Keratinocyte (primary cell): ENCODE data around the gene NCKAP5. TPM values are rescaled to one million over a fixed set of nuclear protein-coding genes. Genes with fewer than 3 reads are reported as not detected.

Experiments used
- DNase-seq: peaks from one replicate; pipeline ENCODE4 v3.0.0-alpha.2; 2011; ENCODE audit warnings: low read depth, missing footprints, low spot score
- FAIRE-seq: peaks from 2 replicates; lab custom pipeline; 2011; peaks lifted over from hg19 to GRCh38; lab: Jason Lieb, UNC
- H2AFZ ChIP-seq: 2 replicates; pipeline ENCODE4 v1.6.0; 2012; ENCODE audit warnings: low read length, control low read depth, inconsistent platforms; ENCODE audit not compliant: control insufficient read depth
- H3K27ac ChIP-seq: 2 replicates; pipeline ENCODE4 v1.5.1; 2011; ENCODE audit warnings: low read length; ENCODE audit not compliant: control insufficient read depth, insufficient read depth
- H3K27me3 ChIP-seq: 3 replicates; pipeline ENCODE4 v1.6.0; 2011; ENCODE audit warnings: low read length; ENCODE audit not compliant: control insufficient read depth, insufficient read depth; ENCODE audit errors: extremely low read depth
- H3K36me3 ChIP-seq, 2 experiments: 2 replicates in 1 of 2; 3 replicates in 1 of 2; pipeline ENCODE4 v1.5.1; 2011; ENCODE audit warnings: low read length in 2 of 2, mild to moderate bottlenecking in 1 of 2; ENCODE audit not compliant: control insufficient read depth in 2 of 2, insufficient read depth in 2 of 2; ENCODE audit errors: extremely low read depth in 1 of 2
- H3K4me1 ChIP-seq: 3 replicates; pipeline ENCODE4 v1.5.1; 2011; ENCODE audit warnings: low read length; ENCODE audit not compliant: control insufficient read depth, insufficient read depth; ENCODE audit errors: extremely low read depth
- H3K4me2 ChIP-seq: 3 replicates; pipeline ENCODE4 v1.6.0; 2011; ENCODE audit warnings: low read depth, low read length; ENCODE audit not compliant: control insufficient read depth, insufficient read depth; ENCODE audit errors: extremely low read depth
- H3K4me3 ChIP-seq, 3 experiments: fragments of 200-600 bp in 1 of 3; sonication (generic) in 1 of 3; 2 replicates in 2 of 3; 3 replicates in 1 of 3; pipeline ENCODE4 v1.5.1; 2011 to 2016; ENCODE audit warnings: low read length in 3 of 3, mild to moderate bottlenecking in 3 of 3, control low read depth in 2 of 3, inconsistent platforms in 1 of 3, low read depth in 1 of 3, mixed read lengths in 1 of 3, mixed run types in 1 of 3, moderate library complexity in 1 of 3; ENCODE audit not compliant: control insufficient read depth in 2 of 3, insufficient read depth in 2 of 3; ENCODE audit errors: extremely low read depth in 1 of 3
- H3K79me2 ChIP-seq: 2 replicates; pipeline ENCODE4 v1.6.0; 2012; ENCODE audit warnings: low read length; ENCODE audit not compliant: control insufficient read depth, insufficient read depth
- H3K9ac ChIP-seq: 3 replicates; pipeline ENCODE4 v1.6.0; 2011; ENCODE audit warnings: low read length; ENCODE audit not compliant: control insufficient read depth, insufficient read depth; ENCODE audit errors: extremely low read depth
- H3K9me1 ChIP-seq: 3 replicates; pipeline ENCODE4 v1.6.0; 2011; ENCODE audit warnings: low read length; ENCODE audit not compliant: control insufficient read depth, insufficient read depth; ENCODE audit errors: extremely low read depth
- H3K9me3 ChIP-seq: 2 replicates; pipeline ENCODE4 v1.5.1; 2012; ENCODE audit warnings: low read depth, low read length; ENCODE audit not compliant: control insufficient read depth
- H4K20me1 ChIP-seq: 3 replicates; pipeline ENCODE4 v1.6.0; 2011; ENCODE audit warnings: low read length; ENCODE audit not compliant: control insufficient read depth, insufficient read depth; ENCODE audit errors: extremely low read depth
- EZH2 ChIP-seq: IDR thresholded peaks from one replicate; pipeline ENCODE4 v1.6.1; 2012; ENCODE audit warnings: inconsistent platforms, mild to moderate bottlenecking, low read length, moderate library complexity
- dilution Hi-C: fragments of 300-500 bp; cut with MboI; formaldehyde crosslinking; loops from one replicate; pipeline ENCODE4 v1.7.0; 2020; ENCODE audit warnings: low sequenced_read_pairs; ENCODE audit not compliant: extremely low pct_ligation_motif_present
- polyA plus RNA-seq, 5 experiments: library from polyadenylated mRNA; depleted of rRNA in 3 of 5; stranded (reverse) in 3 of 5; stranded (forward) in 1 of 5; unstranded in 1 of 5; fragments of >200 nt; gene quantifications; 1 replicate in 1 of 5; 2 replicates in 3 of 5; 3 replicates in 1 of 5; pipeline versions ENCODE4 v1.2.1 to v1.2.3, GENCODE V29; 2011 to 2012; ENCODE audit warnings: missing spikeins in 2 of 5, low read depth in 1 of 5, low replicate concordance in 1 of 5
- TF ChIP-seq, protein P1 (sequence below), 3 experiments: IDR thresholded peaks in 1 of 3; conservative IDR thresholded peaks in 1 of 3; optimal IDR thresholded peaks in 1 of 3; 2 replicates in 2 of 3; 3 replicates in 1 of 3; pipeline versions ENCODE3 to v1.5.1; 2011; ENCODE audit warnings: low read length in 3 of 3, mild to moderate bottlenecking in 3 of 3, moderate library complexity in 2 of 3, control low read depth in 1 of 3, inconsistent platforms in 1 of 3; ENCODE audit not compliant: insufficient read depth in 2 of 3; ENCODE audit errors: extremely low read depth in 1 of 3

Gene NCKAP5
- polyA plus RNA-seq, 1 donor (not counting 4 experiments of a cell fraction or from before 2014, with no cell fraction given) = 3.6 TPM

GRCh38 chr2:132725748-132726147, 842.5 kb downstream of the NCKAP5 start:
- H3K9me3 ChIP-seq = no peaks in the 10 kb centered on the region
- no peaks in the 10 kb centered on the region for H3K79me2 ChIP-seq
- no peaks in the 10 kb centered on the region for H4K20me1 ChIP-seq
- dilution Hi-C loops = no loop called here
- no peaks in the 10 kb centered on the region for H3K27me3 ChIP-seq
- H3K4me1 ChIP-seq = no peaks in the 10 kb centered on the region
- H3K36me3 ChIP-seq = peaks cover 3 to 4% of the 10 kb centered on the region in 2 experiments
- H3K9ac ChIP-seq = no peak overlapping the region
- FAIRE-seq (no peak), DNase-seq (no peak)
- no peak overlapping the region for H2AFZ ChIP-seq
- H3K4me2 ChIP-seq = no peak overlapping the region
- H3K27ac ChIP-seq = no peak overlapping the region
- H3K4me3 ChIP-seq = no peak overlapping the region
- H3K9me1 ChIP-seq = no peaks in the 10 kb centered on the region
- TF ChIP-seq, protein P1, sequence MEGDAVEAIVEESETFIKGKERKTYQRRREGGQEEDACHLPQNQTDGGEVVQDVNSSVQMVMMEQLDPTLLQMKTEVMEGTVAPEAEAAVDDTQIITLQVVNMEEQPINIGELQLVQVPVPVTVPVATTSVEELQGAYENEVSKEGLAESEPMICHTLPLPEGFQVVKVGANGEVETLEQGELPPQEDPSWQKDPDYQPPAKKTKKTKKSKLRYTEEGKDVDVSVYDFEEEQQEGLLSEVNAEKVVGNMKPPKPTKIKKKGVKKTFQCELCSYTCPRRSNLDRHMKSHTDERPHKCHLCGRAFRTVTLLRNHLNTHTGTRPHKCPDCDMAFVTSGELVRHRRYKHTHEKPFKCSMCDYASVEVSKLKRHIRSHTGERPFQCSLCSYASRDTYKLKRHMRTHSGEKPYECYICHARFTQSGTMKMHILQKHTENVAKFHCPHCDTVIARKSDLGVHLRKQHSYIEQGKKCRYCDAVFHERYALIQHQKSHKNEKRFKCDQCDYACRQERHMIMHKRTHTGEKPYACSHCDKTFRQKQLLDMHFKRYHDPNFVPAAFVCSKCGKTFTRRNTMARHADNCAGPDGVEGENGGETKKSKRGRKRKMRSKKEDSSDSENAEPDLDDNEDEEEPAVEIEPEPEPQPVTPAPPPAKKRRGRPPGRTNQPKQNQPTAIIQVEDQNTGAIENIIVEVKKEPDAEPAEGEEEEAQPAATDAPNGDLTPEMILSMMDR (optimal IDR thresholded peaks at IDR 0.05 in 1 of 3, IDR thresholded peaks at IDR 0.05 in 1 of 3, conservative IDR thresholded peaks at IDR 0.05 in 1 of 3; ENCODE audit: extremely low read depth in 1 of 3, insufficient read depth in 2 of 3, low read length in 3 of 3) = no peak
- TF ChIP-seq EZH2 = no peak

- FAIRE-seq (no peak), DNase-seq (no peak)
- H3K4me2 ChIP-seq = no peak overlapping the region
- H3K79me2 ChIP-seq = no peaks in the 10 kb centered on the region
- H4K20me1 ChIP-seq = no peaks in the 10 kb centered on the region
- no peak overlapping the region for H3K27ac ChIP-seq
- TF ChIP-seq EZH2 = no peak
- TF ChIP-seq, protein P1 (optimal IDR thresholded peaks at IDR 0.05 in 1 of 3, IDR thresholded peaks at IDR 0.05 in 1 of 3, conservative IDR thresholded peaks at IDR 0.05 in 1 of 3; ENCODE audit: extremely low read depth in 1 of 3, insufficient read depth in 2 of 3, low read length in 3 of 3) = no peak
- no peak overlapping the region for H3K4me3 ChIP-seq
- no peaks in the 10 kb centered on the region for H3K9me3 ChIP-seq
- H3K36me3 ChIP-seq = peaks cover 3 to 4% of the 10 kb centered on the region in 2 experiments
- H3K4me1 ChIP-seq = no peaks in the 10 kb centered on the region
- H2AFZ ChIP-seq = no peak overlapping the region
- no peaks in the 10 kb centered on the region for H3K9me1 ChIP-seq
- no peaks in the 10 kb centered on the region for H3K27me3 ChIP-seq
- dilution Hi-C loops = no loop called here
- no peak overlapping the region for H3K9ac ChIP-seq
Measured at GRCh38 chr2:132725148-132725547, 843.1 kb downstream of the NCKAP5 start.
